Endothelial cell of hepatic sinusoid (primary cell): ENCODE results near the gene ATP6V0D1.

Source experiments
- in situ Hi-C: cut with HindIII; loops from 2 replicates; pipeline ENCODE4 v1.10.0; 2017; ENCODE audit warnings: low sequenced_read_pairs

Gene ATP6V0D1

DNA sequence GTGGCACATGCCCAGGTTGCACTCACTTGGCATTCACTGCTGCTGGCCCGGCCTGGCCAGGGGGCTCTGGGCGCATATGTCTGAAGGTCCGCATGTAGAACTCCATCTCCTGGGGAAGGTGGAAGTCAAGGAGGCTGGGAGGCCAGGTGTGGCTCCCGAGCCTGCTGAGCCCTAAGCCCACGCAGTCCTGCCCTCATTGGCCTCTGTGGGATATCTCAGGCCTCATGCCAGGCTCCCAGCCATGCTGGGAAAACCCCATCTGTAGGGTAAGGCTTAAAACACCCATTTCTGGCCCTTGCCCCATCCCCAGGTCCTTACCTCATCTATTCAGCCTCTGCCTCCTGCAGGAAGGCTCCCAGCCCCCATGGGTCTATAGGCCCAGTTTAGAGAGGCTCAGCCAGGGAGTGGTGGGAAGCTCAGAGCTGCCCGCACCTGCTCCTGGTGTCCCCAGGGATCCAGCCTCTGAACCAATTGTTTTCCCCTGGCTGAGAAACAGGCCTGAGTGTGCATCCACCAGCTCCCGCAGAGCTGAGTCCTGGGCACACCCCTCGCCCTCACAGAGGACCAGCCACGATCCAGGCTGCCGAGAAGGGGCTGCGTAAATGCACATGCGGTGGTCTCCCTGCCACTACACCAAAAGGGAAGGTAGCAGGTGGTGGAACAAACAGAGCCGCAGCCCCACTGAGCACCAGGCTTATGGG, 85.3 kb downstream of the ATP6V0D1 start:
- in situ Hi-C loops, result no loop called here

DNA sequence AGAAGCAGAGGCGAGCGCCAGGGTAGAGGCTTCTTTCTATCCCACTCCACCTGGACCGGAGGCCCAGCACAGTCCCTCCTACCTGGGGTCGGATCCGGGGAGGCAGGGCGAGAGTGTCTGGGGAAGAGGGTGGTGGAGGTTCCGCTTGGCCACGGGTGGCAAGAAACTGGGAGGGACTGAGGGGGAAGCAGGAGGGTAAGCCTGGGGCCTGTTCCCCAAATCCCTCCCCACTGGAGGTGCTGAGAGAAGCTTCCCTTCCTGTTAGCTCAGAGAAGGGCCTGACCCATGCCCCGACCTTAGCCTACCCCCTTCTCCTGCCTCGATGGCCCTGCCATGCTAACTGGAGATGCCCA, 85.9 kb downstream of the ATP6V0D1 start:
- in situ Hi-C loops, result no loop called here

DNA sequence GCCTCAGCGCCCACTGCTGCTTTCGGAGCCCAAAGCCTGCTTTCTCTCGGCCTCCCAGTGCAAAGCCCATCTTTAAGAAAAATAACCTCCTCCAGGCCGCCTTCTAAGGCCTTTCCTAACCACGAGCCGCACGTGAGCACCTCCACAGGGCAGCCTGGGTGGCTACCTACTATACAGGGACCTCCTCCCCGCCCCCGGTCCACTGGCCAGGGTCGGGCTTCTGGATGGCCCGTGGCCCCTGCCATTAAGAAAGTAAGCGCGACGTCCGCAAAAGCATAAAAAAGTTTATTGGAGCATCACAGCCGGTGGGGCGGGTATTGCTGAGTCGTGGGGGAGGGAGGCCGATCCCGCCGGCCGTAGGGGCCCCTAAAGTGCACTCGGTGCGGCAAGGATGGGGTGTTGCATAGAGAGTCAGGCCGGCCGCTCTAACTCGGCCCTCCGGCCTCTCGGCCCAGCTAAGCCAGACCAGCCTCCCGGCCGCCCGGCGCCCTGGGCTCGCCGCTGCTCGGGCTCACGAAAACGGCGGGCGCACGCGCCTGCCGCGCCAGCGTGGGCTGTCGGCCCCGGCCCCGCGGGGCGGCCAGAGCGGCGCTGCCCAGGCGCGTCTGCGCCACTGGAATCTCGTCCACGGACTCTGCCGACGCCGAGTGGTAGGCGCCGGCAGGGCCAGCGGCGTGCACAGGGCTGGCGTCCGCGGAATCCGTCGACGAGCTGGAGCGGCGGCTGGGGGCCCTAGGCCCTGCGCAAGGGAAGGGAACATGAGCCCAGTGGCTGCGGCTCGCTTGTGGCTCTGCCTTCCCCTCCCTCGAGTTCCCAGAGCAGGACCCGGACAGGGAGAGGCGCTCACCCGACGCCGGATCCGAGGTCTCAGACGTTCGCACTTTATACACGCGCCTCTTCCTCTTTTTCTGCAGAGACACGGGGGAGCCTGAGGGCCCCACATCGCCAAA, 86.5 kb downstream of the ATP6V0D1 start:
- in situ Hi-C loops, result no loop called here

DNA sequence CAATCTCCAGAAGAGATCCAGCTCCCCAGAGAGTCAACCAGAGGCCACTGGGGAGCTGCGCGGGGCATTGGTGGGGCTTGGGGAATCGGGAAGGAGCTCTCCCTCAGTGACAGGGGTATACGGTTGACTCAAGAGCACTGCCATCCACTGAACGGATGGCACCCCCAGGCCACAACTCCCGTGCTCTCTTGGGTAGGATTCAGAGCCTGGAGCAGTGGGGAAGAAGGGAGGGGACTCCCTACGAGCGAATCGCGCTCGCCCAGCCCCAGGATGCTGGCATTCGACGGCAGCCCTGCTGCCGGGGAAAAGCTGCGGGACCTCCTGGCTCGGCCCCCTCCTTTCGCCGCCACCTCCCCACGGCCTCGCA, 87.2 kb downstream of the ATP6V0D1 start:
- in situ Hi-C loops, result no loop called here

DNA sequence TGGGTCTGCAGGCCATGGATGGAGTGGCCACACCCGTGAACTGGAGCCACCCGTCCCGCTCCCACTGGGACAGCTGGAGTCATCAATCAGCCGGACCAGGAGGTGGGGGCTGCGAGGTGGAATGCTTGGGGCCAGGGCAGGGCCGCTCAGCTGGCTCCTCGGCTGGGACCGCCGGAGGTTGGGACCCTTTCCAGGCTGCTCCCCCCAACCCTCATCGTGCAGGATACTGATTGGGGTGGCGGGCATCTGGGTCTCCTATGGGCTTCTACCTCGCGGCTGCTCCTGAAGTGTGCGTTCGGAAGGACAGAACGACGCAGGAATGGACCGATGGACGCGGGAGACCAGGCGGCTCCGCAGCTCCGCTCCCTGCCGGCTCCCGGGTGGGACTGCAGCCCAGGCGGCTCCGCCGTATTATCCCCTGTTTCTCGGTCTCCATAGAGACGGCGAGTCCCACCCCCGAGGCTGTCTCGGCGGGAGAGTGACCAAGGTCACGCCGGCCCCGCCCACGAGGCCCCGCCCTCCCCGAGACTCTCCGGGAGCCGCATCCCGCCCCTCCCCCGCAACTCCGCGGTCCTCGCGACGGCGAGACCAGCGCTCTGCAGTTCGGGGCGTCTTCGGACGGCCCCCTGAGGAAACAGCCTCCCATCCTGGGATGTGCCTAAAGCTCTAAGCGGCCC, 87.7 kb downstream of the ATP6V0D1 start, which contains the start of gene TPPP3:
TPPP3 (minus strand) TSS at position 388 of the 677 bp plus-strand sequence. CDS start 2,387 bp downstream, outside the sequence.
- in situ Hi-C loops, result no loop called here

DNA sequence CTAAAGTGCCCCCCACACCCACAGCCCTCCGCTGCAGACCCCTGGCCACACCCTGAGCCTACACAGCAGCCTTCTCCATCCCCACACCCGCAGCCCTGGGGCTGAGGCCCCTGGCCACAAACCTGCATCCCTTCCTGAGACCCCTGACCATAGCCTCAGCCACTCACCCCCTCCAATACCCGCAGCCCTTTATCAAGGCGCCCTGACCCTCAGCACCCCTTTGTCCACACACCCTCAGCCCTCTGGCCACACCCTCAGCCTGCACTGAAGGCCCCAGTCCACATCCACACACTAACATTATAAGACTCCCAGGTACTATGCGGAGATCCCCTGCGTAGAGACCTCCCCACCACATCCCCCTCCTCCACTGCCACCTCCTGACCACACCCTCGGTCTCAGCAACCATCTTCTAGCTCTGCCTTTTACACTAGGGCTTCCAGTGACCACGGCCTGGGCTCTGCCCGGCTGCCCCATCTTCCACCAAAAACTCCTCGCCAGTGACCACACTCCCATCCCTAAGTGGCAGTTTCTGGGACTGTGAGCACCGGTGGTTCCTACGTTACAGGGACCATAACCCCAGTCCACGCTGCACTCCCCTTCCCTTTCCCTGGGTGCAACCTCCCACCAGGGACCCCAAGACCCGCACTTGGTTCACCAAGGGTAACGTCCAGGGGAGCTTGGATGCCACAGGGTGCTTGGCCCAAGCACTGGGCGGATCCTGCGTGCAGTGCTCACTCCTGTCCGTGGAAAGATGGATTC, 88.5 kb downstream of the ATP6V0D1 start:
- in situ Hi-C loops, result no loop called here

DNA sequence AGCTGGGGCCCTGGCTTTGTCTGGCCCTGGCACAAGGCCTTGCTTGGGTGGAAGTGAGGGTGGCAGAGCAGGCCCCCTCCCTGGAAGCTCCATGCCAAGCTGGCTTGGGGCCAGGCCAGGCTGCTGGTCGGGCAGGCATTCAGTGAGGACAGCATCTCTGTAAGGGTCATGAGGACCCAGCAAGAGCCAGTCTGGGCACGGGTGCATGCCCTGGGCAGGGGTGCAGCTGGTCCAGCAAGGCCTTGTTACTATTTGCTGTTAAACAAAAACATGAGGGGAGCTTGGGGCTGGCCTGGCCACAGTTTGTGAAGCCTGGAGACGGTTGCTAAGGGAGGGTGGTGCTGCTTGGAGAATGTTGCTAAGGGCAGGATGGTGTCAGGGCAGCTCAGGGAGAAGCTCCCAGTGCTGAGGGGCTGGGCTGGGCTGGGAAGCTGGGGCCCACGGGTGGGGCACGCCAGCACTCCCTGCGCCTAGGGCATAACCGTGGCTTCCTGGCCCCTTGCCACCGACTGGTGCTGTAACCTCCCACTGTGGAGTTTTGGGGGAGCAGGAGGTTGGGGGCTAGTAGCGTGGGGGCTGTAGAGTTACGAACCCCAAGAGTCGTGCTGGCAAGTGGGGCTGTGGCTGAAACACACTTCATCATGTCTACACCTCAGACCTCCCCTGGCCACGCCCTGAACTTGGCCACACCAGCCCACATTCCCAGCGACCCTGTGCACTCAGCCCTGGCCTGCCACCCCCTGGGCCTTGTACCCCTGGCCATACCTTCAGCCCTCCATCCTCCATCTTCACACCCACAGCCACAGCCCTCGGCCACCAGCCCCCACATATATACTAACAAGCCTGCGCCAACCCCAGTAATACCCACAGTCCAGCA, 89.3 kb downstream of the ATP6V0D1 start:
- in situ Hi-C loops, result no loop called here

DNA sequence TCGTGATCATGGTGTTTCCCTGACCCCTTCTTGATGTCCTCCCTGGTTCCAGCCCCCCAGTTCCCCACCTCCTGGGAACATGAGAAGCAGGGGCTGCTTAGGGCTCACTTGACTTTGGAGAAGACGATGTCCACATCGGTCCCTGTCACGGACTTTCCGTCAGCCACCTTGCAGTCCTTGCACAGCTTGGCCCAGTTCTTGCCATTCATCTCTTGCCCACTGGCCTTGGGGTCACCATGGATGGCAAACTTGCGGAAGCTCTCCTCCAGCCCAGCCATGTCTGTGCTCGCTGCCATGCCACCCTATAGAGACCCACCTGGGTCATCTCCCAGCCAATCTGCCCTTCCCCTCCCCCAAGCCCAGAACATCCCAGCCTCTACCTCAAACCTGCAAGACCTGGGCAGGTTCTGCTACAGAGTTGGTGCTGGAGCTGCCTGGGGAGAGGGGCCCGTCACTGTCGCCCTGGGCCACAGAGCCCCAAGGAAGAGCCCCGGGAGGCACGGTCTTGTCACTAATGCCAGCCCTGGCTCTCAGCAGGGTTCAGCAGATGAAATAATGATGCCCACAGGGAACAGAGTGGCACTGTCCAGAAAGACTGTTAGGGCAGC, 90.0 kb downstream of the ATP6V0D1 start:
- in situ Hi-C loops, result no loop called here

DNA sequence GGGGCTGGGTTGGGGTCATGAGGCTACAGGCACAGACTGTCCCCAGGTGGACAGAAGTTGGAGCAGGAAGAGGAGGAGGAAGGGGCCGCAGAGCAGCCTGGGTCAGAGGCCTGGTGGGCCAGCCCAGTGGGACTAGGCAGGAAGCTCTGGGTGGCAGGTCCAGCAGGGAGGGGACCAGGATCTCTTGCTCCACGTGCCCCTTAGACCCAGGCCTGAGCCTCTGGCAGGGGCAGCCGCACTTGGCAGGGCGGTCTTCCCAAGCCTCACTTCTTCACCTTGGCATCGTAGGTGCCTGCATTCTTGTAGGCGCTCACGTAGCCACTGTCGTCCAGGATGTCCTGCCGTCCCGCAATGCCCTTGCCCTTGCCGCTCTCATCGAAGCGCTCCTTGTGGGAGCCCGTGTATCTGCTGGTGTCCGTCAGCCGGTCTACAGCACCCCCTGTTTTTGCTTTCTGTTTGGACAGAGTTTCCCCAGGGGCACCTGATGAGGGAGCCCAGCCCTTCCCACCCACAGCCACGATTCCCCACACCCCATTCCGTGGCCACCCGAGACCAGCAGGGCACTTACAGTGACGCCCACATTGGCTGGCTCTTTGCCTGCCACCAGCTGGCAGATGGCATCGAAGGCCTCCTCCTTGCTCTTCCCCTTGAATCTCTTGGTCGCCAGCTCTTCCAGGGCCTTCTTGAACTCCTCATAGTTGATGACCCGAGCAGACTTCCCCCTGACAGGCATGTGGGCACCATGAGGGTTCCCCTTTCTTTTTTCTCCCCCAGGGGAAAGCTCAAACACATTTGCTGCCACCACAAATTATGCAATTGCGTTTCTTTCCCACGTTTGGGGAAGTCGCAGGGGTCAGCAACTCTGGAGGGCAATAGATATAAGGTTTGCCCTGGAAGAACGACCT, 90.8 kb downstream of the ATP6V0D1 start:
- in situ Hi-C loops, result loop anchor here (10.0 kb wide), 1 partner anchor 455 kb away; the partner anchor contains the start of genes CES2 and CIAO2B

DNA sequence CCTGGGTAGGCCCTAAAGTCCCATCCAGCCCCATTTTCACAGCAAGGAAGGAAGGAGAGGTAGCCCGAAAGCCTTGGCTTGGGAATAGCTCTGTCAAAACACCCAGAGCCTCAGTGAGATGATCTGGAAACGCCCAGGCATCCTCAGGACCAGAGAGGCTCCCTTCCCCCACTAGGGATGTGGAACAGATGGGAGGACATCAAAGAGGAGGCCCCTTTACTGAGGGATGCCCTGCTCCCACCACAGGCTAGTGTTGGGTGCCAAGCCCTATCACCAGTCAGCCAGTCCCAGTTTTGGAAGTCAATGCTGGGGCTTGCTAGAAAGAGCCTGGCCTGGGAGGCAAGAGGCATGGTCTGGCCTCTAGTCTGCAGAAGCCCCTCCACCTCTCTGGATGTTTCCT, 92.4 kb downstream of the ATP6V0D1 start:
- in situ Hi-C loops, result loop anchor here (10.0 kb wide), 1 partner anchor 454 kb away; the partner anchor contains the start of genes CES2 and CIAO2B

DNA sequence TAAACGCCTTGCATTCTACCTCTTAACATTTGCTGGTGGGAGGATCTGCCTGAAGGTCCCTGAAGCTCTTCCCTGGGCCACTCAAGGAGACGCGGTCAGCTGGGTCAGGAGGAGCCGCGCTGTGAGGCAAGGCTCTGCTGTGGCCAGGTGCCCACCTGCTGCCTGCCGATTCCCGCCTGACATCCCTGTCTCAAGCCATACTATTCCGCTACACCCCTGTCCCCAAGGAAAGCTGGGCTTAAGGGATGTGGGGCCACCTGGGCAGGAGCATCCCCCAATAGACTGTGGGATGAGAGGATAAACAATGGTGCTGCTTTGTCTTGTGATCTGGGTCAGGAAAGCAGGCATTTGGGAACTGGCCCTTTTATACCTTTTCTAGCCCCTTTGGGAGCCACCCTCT, 92.8 kb downstream of the ATP6V0D1 start:
- in situ Hi-C loops, result loop anchor here (10.0 kb wide), 1 partner anchor 453 kb away; the partner anchor contains the start of genes CES2 and CIAO2B
